H9 (cell line): Measurements from ENCODE around the gene ONECUT1. TPM values are rescaled to one million over a fixed set of nuclear protein-coding genes. Genes with fewer than 3 reads are reported as not detected.
"Not testable (repeated sequence)": the region's sequence is repeated elsewhere in the genome, so short reads cannot be mapped to it uniquely, and the experiment has no call there.

ENCODE experiments used
- DNase-seq: peaks from one replicate; pipeline ENCODE4 v3.0.0-alpha.2; 2017
- H2AFZ ChIP-seq: one replicate; pipeline ENCODE4 v1.6.1; 2013; ENCODE audit warnings: mild to moderate bottlenecking, low read length, control low read depth, moderate library complexity
- H2AK5ac ChIP-seq: 2 replicates; pipeline ENCODE4 v1.6.1; 2013; ENCODE audit warnings: low read length, control low read depth, mixed read lengths; ENCODE audit not compliant: insufficient read length
- H2BK120ac ChIP-seq: one replicate; pipeline ENCODE4 v1.6.1; 2013; ENCODE audit warnings: low read depth, mild to moderate bottlenecking, low read length, control low read depth, inconsistent platforms; ENCODE audit not compliant: poor library complexity, severe bottlenecking
- H2BK12ac ChIP-seq: 2 replicates; pipeline ENCODE4 v1.6.1; 2013; ENCODE audit warnings: low read length, control low read depth, mixed read lengths, low read depth; ENCODE audit not compliant: insufficient read length
- H2BK15ac ChIP-seq: 2 replicates; pipeline ENCODE4 v1.6.1; 2013; ENCODE audit warnings: low read depth, low read length, control low read depth
- H2BK20ac ChIP-seq: one replicate; pipeline ENCODE4 v1.6.1; 2013; ENCODE audit warnings: low read depth, mild to moderate bottlenecking, low read length, control low read depth, inconsistent platforms; ENCODE audit not compliant: poor library complexity, severe bottlenecking
- H2BK5ac ChIP-seq: 2 replicates; pipeline ENCODE4 v1.6.1; 2013; ENCODE audit warnings: low read length, control low read depth, mixed read lengths; ENCODE audit not compliant: insufficient read length
- H3K14ac ChIP-seq: 2 replicates; pipeline ENCODE4 v1.6.1; 2013; ENCODE audit warnings: low read length, control low read depth; ENCODE audit not compliant: insufficient read depth
- H3K18ac ChIP-seq: 2 replicates; pipeline ENCODE4 v1.6.1; 2013; ENCODE audit warnings: low read depth, mild to moderate bottlenecking, mixed read lengths, low read length, control low read depth; ENCODE audit not compliant: insufficient read length
- H3K23ac ChIP-seq: 2 replicates; pipeline ENCODE4 v1.6.1; 2013; ENCODE audit warnings: low read length, control low read depth, mixed read lengths, low read depth; ENCODE audit not compliant: insufficient read length
- H3K23me2 ChIP-seq: 2 replicates; pipeline ENCODE4 v1.6.1; 2013; ENCODE audit warnings: low read depth, mild to moderate bottlenecking, mixed read lengths, low read length, control low read depth; ENCODE audit not compliant: insufficient read length, poor library complexity, severe bottlenecking
- H3K27ac ChIP-seq: 2 replicates; pipeline ENCODE4 v1.5.1; 2013; ENCODE audit warnings: low read length, control low read depth, mixed read lengths, low read depth; ENCODE audit not compliant: insufficient read length
- H3K27me3 ChIP-seq: 2 replicates; pipeline ENCODE4 v1.6.1; 2013; ENCODE audit warnings: low read length, control low read depth, inconsistent platforms; ENCODE audit not compliant: insufficient read depth
- H3K4ac ChIP-seq: 2 replicates; pipeline ENCODE4 v1.6.1; 2013; ENCODE audit warnings: low read depth, mild to moderate bottlenecking, control low read depth, inconsistent platforms, low read length, moderate library complexity
- H3K4me1 ChIP-seq: 2 replicates; pipeline ENCODE4 v1.6.1; 2013; ENCODE audit warnings: low read length, control low read depth, inconsistent platforms; ENCODE audit not compliant: insufficient read depth
- H3K4me2 ChIP-seq: 2 replicates; pipeline ENCODE4 v1.6.1; 2013; ENCODE audit warnings: low read length, control low read depth, mixed read lengths; ENCODE audit not compliant: insufficient read length, insufficient read depth
- H3K56ac ChIP-seq: 2 replicates; pipeline ENCODE4 v1.6.1; 2013; ENCODE audit warnings: low read depth, mild to moderate bottlenecking, mixed read lengths, low read length, control low read depth; ENCODE audit not compliant: insufficient read length
- H3K79me1 ChIP-seq: 2 replicates; pipeline ENCODE4 v1.6.1; 2013; ENCODE audit warnings: low read depth, mild to moderate bottlenecking, moderate library complexity, low read length, control low read depth, inconsistent platforms; ENCODE audit not compliant: insufficient read depth, poor library complexity, severe bottlenecking
- H3K79me2 ChIP-seq: 2 replicates; pipeline ENCODE4 v1.6.1; 2013; ENCODE audit warnings: low read length, control low read depth, inconsistent platforms; ENCODE audit not compliant: insufficient read depth
- H3K9ac ChIP-seq: 2 replicates; pipeline ENCODE4 v1.6.1; 2013; ENCODE audit warnings: low read length, control low read depth, mixed read lengths; ENCODE audit not compliant: insufficient read length; ENCODE audit errors: extremely low read depth
- H3K9me3 ChIP-seq: one replicate; pipeline ENCODE4 v1.6.1; 2013; ENCODE audit warnings: low read depth, low read length, inconsistent platforms; ENCODE audit not compliant: control insufficient read depth
- H3T11ph ChIP-seq: one replicate; pipeline ENCODE4 v1.6.1; 2013; ENCODE audit warnings: mild to moderate bottlenecking, low read length, control low read depth, inconsistent platforms
- H4K20me1 ChIP-seq: one replicate; pipeline ENCODE4 v1.6.1; 2013; ENCODE audit not compliant: control insufficient read depth, insufficient read length, insufficient read depth
- H4K5ac ChIP-seq: 2 replicates; pipeline ENCODE4 v1.6.1; 2013; ENCODE audit warnings: low read depth, mild to moderate bottlenecking, mixed read lengths, low read length, control low read depth; ENCODE audit not compliant: insufficient read length
- H4K8ac ChIP-seq: replicated peaks from 2 replicates; pipeline ENCODE4 v1.6.1; 2013; ENCODE audit warnings: low read length, control low read depth, mixed read lengths, low read depth; ENCODE audit not compliant: insufficient read length
- H4K91ac ChIP-seq: 2 replicates; pipeline ENCODE4 v1.6.1; 2013; ENCODE audit warnings: low read depth, mild to moderate bottlenecking, moderate library complexity, mixed read lengths, low read length, control low read depth; ENCODE audit not compliant: insufficient read length
- H3K27ac Mint-ChIP-seq, 3 experiments: 2 replicates in 2 of 3; 3 replicates in 1 of 3; pipeline ENCODE4 v1.8.0; 2020 to 2021; ENCODE audit warnings: mixed read lengths in 3 of 3, mild to moderate bottlenecking in 1 of 3, moderate library complexity in 1 of 3
- H3K27me3 Mint-ChIP-seq: 2 replicates; pipeline ENCODE4 v1.8.0; 2021; ENCODE audit warnings: low read depth, mild to moderate bottlenecking, moderate library complexity, mixed read lengths
- H3K36me3 Mint-ChIP-seq, 3 experiments: 2 replicates in 2 of 3; 3 replicates in 1 of 3; pipeline ENCODE4 v1.8.0; 2020 to 2021; ENCODE audit warnings: low read depth in 3 of 3, mixed read lengths in 3 of 3; ENCODE audit not compliant: insufficient read depth in 1 of 3
- H3K4me1 Mint-ChIP-seq, 2 experiments: 2 replicates each; pipeline ENCODE4 v1.8.0; 2020; ENCODE audit warnings: mixed read lengths in 2 of 2
- H3K4me3 Mint-ChIP-seq, 2 experiments: 2 replicates in 1 of 2; 3 replicates in 1 of 2; pipeline ENCODE4 v1.8.0; 2020 to 2021; ENCODE audit warnings: mild to moderate bottlenecking in 2 of 2, mixed read lengths in 2 of 2, moderate library complexity in 1 of 2
- H3K9me3 Mint-ChIP-seq, 2 experiments: 2 replicates in 1 of 2; 3 replicates in 1 of 2; pipeline ENCODE4 v1.8.0; 2020; ENCODE audit warnings: mild to moderate bottlenecking in 2 of 2, mixed read lengths in 2 of 2, moderate library complexity in 1 of 2
- CTCF ChIP-seq: fragments of 200-600 bp; sonication (generic); conservative IDR thresholded peaks from 3 replicates; pipeline ENCODE4 v1.8.0; 2021; ENCODE audit warnings: antibody characterized with exemption, mild to moderate bottlenecking
- WGBS: extraction: QIAGEN DNeasy Blood & Tissue Kit; methylation state at CpG from one replicate; pipeline ENCODE4 v1.1.7; 2013; ENCODE audit warnings: missing lambda C conversion rate, low lambda C conversion rate, mixed read lengths; ENCODE audit not compliant: insufficient read length; ENCODE audit errors: extremely low coverage; 5-methylcytosine and 5-hydroxymethylcytosine counted together
- total RNA-seq: library from RNA; stranded (reverse); gene quantifications from 2 replicates; pipeline ENCODE4 v1.2.1, GENCODE V29; 2021

ONECUT1 gene
- total RNA-seq, 1 experiment from 2014 or later: 14.1 TPM

- Histone ChIP-seq H2BK5ac (no peak overlapping the region), H2BK20ac (no peak overlapping the region), H3K9ac (no peak overlapping the region), H3K4me2 (no peak overlapping the region), H3K79me2 (no peaks in the 10 kb centered on the region), H3K14ac (no peak overlapping the region), H3K23ac (no peak overlapping the region), H4K5ac (no peak overlapping the region), H3K23me2 (no peaks in the 10 kb centered on the region), H3K56ac (no peak overlapping the region), H2BK15ac (no peak overlapping the region), H3K79me1 (no peaks in the 10 kb centered on the region), H3K27ac (no peak overlapping the region), H3T11ph (no peak overlapping the region), H3K9me3 (peaks cover 2% of the 10 kb centered on the region), H3K18ac (no peak overlapping the region), H2BK120ac (no peak overlapping the region), H3K4me1 (no peaks in the 10 kb centered on the region), H4K20me1 (no peaks in the 10 kb centered on the region), H2BK12ac (no peak overlapping the region), H4K8ac (no peak overlapping the region), H2AK5ac (no peak overlapping the region), H4K91ac (no peak overlapping the region), H3K27me3 (no peaks in the 10 kb centered on the region), H3K4ac (no peak overlapping the region), H2AFZ (no peak overlapping the region)
- Mint-ChIP-seq H3K4me1 (peaks cover 8 to 12% of the 10 kb centered on the region in 2 experiments), H3K27ac (no peak overlapping the region), H3K4me3 (no peak overlapping the region), H3K9me3 (peaks cover 17% of the 10 kb centered on the region in 2 experiments), H3K36me3 (peaks cover 0 to 19% (median 2%) of the 10 kb centered on the region in 3 experiments; a peak in 4 of 7 replicates), H3K27me3 (no peaks in the 10 kb centered on the region; the same call in 1 of the 2 replicates)
- DNase-seq: no peak
- no peak for TF ChIP-seq CTCF
- no CpG with 5 or more reads among the region's 4 CpGs for WGBS
These were observed 29.1 kb upstream of the ONECUT1 start for GRCh38 chr15:52819253-52819652.

GRCh38 chr15:52815899-52816298 lies 25.8 kb upstream of the ONECUT1 start:
- not testable (repeated sequence) for H3K27ac ChIP-seq, H4K5ac ChIP-seq, H3K27me3 ChIP-seq, H3K4me3 Mint-ChIP-seq, H2BK120ac ChIP-seq, H3K23ac ChIP-seq, H3K4ac ChIP-seq, H3K4me1 ChIP-seq, H3K14ac ChIP-seq, DNase-seq, H3K18ac ChIP-seq, H4K20me1 ChIP-seq, H2BK12ac ChIP-seq, H2AFZ ChIP-seq, H3K4me2 ChIP-seq, H3K27me3 Mint-ChIP-seq, H2AK5ac ChIP-seq, H4K91ac ChIP-seq, H3T11ph ChIP-seq, H3K27ac Mint-ChIP-seq, H3K23me2 ChIP-seq, H2BK20ac ChIP-seq, H3K4me1 Mint-ChIP-seq, H3K36me3 Mint-ChIP-seq, H3K79me2 ChIP-seq, H3K79me1 ChIP-seq, H3K9me3 ChIP-seq, H4K8ac ChIP-seq, H3K56ac ChIP-seq, H3K9ac ChIP-seq, H2BK15ac ChIP-seq, H2BK5ac ChIP-seq
- WGBS: no CpG with 5 or more reads among the region's 1 CpG
- peaks cover 0 to 11% of the 10 kb centered on the region in 2 experiments; a peak in 4 of 5 replicates for H3K9me3 Mint-ChIP-seq
